ENCODE measurements around the gene KLK11. TPM values are rescaled to one million over a fixed set of nuclear protein-coding genes. Genes with fewer than 3 reads are reported as not detected.

The KLK11 gene
- total RNA-seq, 6 experiments from 2014 or later = not detected

GRCh38 chr19:51036519-51036918 is 10.1 kb upstream of the KLK11 start:
- Mint-ChIP-seq H3K4me1 (ENCODE audit: low read depth) (no peaks in the 10 kb centered on the region), H3K9me3 (peaks cover 39% of the 10 kb centered on the region), H3K4me3 (no peak overlapping the region), H3K36me3 (ENCODE audit: low read depth) (peaks cover 11% of the 10 kb centered on the region), H3K27ac (no peak overlapping the region), H3K27me3 (ENCODE audit: insufficient read depth) (peaks cover 2% of the 10 kb centered on the region)
- no peak for TF ChIP-seq CTCF (IDR thresholded peaks at IDR 0.05)
- no peak for DNase-seq

- DNase-seq = no peak
These were observed 8.3 kb upstream of the KLK11 start, which contains the start of gene KLK12 for GRCh38 chr19:51034704-51035103. TSS of gene KLK12 (minus strand) at chr19:51035002. CDS start at chr19:51034621, 381 bp downstream.

GRCh38 chr19:51031880-51032225 is 5.4 kb upstream of the KLK11 start:
- DNase-seq = no peak
- peaks cover 18% of the 10 kb centered on the region for H3K36me3 Mint-ChIP-seq (ENCODE audit: low read depth)
- peaks cover 50% of the 10 kb centered on the region for H3K9me3 Mint-ChIP-seq
- no peak overlapping the region for H3K4me3 Mint-ChIP-seq
- no peak for TF ChIP-seq CTCF (IDR thresholded peaks at IDR 0.05)
- H3K27me3 Mint-ChIP-seq (ENCODE audit: insufficient read depth) = peaks cover 9% of the 10 kb centered on the region
- no peak overlapping the region for H3K27ac Mint-ChIP-seq
- H3K4me1 Mint-ChIP-seq (ENCODE audit: low read depth) = no peaks in the 10 kb centered on the region

More at GRCh38 chr19:51034704-51035103, 8.3 kb upstream of the KLK11 start, which contains the start of gene KLK12:
- TF ChIP-seq CTCF (IDR thresholded peaks at IDR 0.05) = no peak
- Mint-ChIP-seq H3K9me3 (peaks cover 47% of the 10 kb centered on the region), H3K27ac (no peak within 1 kb of the TSS), H3K27me3 (ENCODE audit: insufficient read depth) (peaks cover 5% of the 10 kb centered on the region), H3K4me3 (no peak within 1 kb of the TSS), H3K4me1 (ENCODE audit: low read depth) (no peaks in the 10 kb centered on the region), H3K36me3 (ENCODE audit: low read depth) (peaks cover 18% of the 10 kb centered on the region)

GRCh38 chr19:51031220-51031879 is 4.9 kb upstream of the KLK11 start:
- Mint-ChIP-seq H3K27ac (no peak overlapping the region), H3K4me3 (no peak overlapping the region), H3K36me3 (ENCODE audit: low read depth) (peaks cover 18% of the 10 kb centered on the region), H3K4me1 (ENCODE audit: low read depth) (no peaks in the 10 kb centered on the region), H3K9me3 (peaks cover 48% of the 10 kb centered on the region), H3K27me3 (ENCODE audit: insufficient read depth) (peaks cover 11% of the 10 kb centered on the region)
- DNase-seq = no peak
- no peak for TF ChIP-seq CTCF (IDR thresholded peaks at IDR 0.05)

GRCh38 chr19:51030631-51031030 is 4.2 kb upstream of the KLK11 start:
- H3K9me3 Mint-ChIP-seq = peaks cover 44% of the 10 kb centered on the region
- H3K27me3 Mint-ChIP-seq (ENCODE audit: insufficient read depth) = peaks cover 11% of the 10 kb centered on the region
- no peak for DNase-seq
- no peak overlapping the region for H3K27ac Mint-ChIP-seq
- H3K36me3 Mint-ChIP-seq (ENCODE audit: low read depth) = peaks cover 18% of the 10 kb centered on the region
- no peaks in the 10 kb centered on the region for H3K4me1 Mint-ChIP-seq (ENCODE audit: low read depth)
- TF ChIP-seq CTCF (IDR thresholded peaks at IDR 0.05) = no peak
- no peak overlapping the region for H3K4me3 Mint-ChIP-seq

All from HFFc6 (cell line).